GM12873 (cell line): Measurements from ENCODE around the gene PLEKHM1.

Experiments used
- CTCF ChIP-seq: IDR thresholded peaks from 2 replicates; pipeline ENCODE4 v1.5.1; 2012; ENCODE audit warnings: low read depth, mild to moderate bottlenecking, moderate library complexity, low read length, control low read depth; ENCODE audit not compliant: insufficient read depth; ENCODE audit errors: missing control alignments

PLEKHM1 gene

DNA sequence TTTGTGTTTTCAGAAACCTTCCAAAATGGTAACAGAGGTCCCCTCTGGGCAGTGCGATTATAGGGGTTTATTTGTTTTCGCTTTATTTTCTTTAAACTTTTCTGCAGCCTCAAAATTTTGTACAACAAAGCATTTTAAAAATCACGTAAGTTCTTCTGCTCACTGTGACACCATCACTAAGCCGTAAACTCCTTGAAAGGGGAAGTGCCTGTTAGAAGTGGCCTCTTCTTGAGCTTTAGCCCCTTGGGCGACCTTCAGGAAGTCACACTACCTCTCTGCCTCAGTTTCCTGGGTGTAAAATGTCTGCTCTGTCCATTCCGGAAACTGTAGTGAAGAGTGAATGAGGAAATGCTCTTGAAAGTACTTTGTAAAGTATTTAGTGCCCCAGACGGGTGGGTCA, 84.4 kb downstream of the PLEKHM1 start:
- no peak for TF ChIP-seq CTCF

- TF ChIP-seq CTCF: no peak
Observed at GRCh38 chr17:45405250-45406086, 85.1 kb downstream of the PLEKHM1 start.

DNA sequence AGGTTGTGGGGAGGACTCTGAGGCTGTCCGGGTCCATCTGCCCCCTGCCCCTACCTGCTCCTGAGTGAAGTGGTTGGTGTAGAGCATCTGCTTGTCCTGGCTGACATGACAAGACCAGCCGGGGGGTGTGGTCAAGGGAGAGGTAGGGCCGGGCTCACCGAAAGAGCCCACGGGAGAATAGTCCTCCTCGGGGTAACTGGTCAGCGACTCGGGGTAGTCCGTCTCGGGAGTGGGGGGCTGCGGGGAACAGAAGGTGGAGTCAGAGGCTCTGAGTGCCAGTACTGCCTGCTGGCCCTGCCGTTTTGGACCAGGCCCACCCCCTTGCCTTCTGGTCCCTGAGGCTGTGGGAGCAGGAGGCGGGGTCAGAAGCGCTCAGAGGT, 85.7 kb downstream of the PLEKHM1 start:
- no peak for TF ChIP-seq CTCF

DNA sequence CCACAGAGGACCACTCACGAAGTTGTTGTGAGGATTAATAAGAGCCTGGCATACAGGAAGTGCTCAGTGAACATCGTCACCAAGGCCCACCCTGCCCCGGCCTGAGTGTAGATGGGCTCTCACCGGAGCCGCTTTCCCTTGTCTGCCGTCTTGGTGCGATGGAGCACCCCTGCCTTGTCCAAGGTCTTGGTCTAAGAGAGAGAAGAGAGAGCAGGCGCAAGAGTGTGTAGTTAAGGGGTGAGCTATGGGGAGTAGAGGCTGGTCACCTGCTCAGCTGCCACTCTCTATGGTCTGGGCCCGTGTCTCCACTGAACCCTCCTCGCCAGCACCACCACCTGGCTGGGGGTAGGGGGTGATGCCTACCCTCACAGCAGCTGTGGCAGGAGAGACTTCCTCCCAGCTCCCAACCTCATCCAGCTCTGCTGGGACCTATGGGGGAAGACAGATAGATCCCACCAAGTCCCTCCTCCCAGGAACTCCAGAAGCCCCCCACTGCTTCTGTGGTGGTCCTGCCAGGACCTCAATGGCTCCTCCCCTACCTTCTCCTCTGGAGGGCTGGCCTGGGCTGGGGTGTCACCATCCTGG, 86.5 kb downstream of the PLEKHM1 start:
- TF ChIP-seq CTCF: no peak

DNA sequence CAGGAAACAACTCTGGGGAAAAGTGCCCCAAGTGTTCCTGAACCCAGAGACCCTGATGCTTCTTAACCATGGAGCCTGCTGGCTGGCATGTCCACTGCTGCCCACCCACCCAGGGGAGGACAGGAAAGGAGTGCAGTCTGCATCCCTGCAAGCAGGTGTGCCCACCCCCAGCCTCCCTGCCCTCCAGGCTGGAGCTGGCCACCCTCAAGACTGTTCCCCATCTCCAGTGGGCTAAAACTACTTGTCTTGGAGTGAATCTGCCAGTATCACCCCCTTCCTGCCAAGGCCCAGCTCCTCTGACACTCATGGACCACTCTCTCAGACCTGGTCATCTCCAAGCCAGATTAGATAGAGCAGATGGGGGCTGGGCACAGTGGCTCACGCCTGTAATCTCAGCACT, 87.6 kb downstream of the PLEKHM1 start:
- no peak for TF ChIP-seq CTCF

DNA sequence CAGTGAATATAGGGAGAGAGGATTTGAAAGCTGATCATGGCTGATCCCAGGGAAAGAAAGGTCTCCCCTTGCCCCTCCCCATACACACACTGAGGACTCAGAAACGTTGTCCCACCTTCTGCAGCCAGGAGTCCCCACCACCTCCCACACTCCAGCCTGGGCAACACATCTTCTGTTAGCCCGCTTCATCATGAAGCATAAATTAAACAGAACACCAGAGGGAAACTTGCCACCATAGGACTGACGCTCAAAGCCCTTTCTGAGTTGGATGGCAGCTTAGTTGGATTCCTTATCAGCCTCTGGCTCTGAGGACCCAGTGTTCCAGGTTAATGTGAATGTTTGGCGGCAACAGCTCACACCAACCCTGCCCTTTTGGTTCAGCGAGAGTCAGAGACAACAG, 91.7 kb downstream of the PLEKHM1 start:
- no peak for TF ChIP-seq CTCF

GRCh38 chr17:45397796-45398195, 92.7 kb downstream of the PLEKHM1 start:
- no peak for TF ChIP-seq CTCF
